ENCODE data around the gene GLMP. TPM values are rescaled to one million over a fixed set of nuclear protein-coding genes. Genes with fewer than 3 reads are reported as not detected.

GLMP gene, protein sequence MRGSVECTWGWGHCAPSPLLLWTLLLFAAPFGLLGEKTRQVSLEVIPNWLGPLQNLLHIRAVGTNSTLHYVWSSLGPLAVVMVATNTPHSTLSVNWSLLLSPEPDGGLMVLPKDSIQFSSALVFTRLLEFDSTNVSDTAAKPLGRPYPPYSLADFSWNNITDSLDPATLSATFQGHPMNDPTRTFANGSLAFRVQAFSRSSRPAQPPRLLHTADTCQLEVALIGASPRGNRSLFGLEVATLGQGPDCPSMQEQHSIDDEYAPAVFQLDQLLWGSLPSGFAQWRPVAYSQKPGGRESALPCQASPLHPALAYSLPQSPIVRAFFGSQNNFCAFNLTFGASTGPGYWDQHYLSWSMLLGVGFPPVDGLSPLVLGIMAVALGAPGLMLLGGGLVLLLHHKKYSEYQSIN
- polyA plus RNA-seq (3.3 and 4.1 TPM in 2 replicates), polyA minus RNA-seq (1.9 and 2.0 TPM in 2 replicates)

DNA sequence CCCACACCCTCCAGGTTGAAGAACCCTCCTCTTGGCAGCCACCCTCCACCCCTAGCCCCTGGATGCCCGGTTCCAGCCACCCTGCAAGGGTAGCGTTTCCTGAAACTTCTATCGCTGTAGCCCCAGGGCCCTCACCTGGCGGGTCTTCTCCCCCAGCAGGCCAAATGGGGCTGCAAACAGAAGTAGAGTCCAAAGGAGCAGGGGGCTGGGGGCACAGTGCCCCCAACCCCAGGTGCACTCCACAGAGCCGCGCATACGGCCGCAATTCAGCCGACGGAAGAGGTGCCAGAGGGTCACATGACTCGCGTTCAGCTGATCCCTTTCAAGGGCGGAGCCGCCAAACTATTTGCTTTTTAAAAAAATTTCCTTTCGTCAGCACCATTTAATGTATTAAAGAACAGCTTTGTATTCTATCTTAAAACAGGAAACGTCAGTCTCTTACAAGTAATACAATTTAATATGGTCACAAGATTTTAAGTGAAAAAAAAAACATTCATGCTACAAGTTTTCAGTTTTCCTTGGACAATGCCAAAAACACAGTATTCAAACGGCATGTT lies at the start of gene GLMP:
GLMP (minus strand) TSS at position 289 of the 557 bp plus-strand sequence; CDS start at position 255, 34 bp downstream.
- H3K36me3 ChIP-seq (ENCODE audit: insufficient read depth, low read length) = no peaks in the 10 kb centered on the region
- H2AFZ ChIP-seq (ENCODE audit: low read depth, low read length) = no peak within 1 kb of the TSS
- H3K79me2 ChIP-seq (replicated peaks; ENCODE audit: insufficient read depth, low read length) = no peaks in the 10 kb centered on the region
- no peak within 1 kb of the TSS for H3K27ac ChIP-seq (ENCODE audit: low read length)
- H3K27me3 ChIP-seq (ENCODE audit: insufficient read depth, low read depth, low read length) = no peaks in the 10 kb centered on the region
- no peaks in the 10 kb centered on the region for H4K20me1 ChIP-seq (ENCODE audit: insufficient read depth)
- no peaks in the 10 kb centered on the region for H3K9me2 ChIP-seq (ENCODE audit: insufficient read depth, low read length)
- TF ChIP-seq, protein P1, sequence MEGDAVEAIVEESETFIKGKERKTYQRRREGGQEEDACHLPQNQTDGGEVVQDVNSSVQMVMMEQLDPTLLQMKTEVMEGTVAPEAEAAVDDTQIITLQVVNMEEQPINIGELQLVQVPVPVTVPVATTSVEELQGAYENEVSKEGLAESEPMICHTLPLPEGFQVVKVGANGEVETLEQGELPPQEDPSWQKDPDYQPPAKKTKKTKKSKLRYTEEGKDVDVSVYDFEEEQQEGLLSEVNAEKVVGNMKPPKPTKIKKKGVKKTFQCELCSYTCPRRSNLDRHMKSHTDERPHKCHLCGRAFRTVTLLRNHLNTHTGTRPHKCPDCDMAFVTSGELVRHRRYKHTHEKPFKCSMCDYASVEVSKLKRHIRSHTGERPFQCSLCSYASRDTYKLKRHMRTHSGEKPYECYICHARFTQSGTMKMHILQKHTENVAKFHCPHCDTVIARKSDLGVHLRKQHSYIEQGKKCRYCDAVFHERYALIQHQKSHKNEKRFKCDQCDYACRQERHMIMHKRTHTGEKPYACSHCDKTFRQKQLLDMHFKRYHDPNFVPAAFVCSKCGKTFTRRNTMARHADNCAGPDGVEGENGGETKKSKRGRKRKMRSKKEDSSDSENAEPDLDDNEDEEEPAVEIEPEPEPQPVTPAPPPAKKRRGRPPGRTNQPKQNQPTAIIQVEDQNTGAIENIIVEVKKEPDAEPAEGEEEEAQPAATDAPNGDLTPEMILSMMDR (IDR thresholded peaks at IDR 0.05; ENCODE audit: poor library complexity, severe bottlenecking) = no peak
- no peak for TF ChIP-seq MXI1 (conservative IDR thresholded peaks at IDR 0.05; ENCODE audit: poor library complexity, severe bottlenecking)
- no peak for TF ChIP-seq POLR2AphosphoS5 (IDR thresholded peaks at IDR 0.05)
- no peak for TF ChIP-seq EP300 (conservative IDR thresholded peaks at IDR 0.05; ENCODE audit: poor library complexity, severe bottlenecking)
- no peak for TF ChIP-seq EZH2 (IDR thresholded peaks at IDR 0.05; ENCODE audit: borderline replicate concordance, insufficient read depth, low read length, poor library complexity, severe bottlenecking)
- no peak for TF ChIP-seq SMC3 (conservative IDR thresholded peaks at IDR 0.05; ENCODE audit: poor library complexity)
- TF ChIP-seq TAF1 (IDR thresholded peaks at IDR 0.05; ENCODE audit: low read depth) = no peak
- TF ChIP-seq RAD21 (conservative IDR thresholded peaks at IDR 0.05) = no peak
- TF ChIP-seq, protein P2, sequence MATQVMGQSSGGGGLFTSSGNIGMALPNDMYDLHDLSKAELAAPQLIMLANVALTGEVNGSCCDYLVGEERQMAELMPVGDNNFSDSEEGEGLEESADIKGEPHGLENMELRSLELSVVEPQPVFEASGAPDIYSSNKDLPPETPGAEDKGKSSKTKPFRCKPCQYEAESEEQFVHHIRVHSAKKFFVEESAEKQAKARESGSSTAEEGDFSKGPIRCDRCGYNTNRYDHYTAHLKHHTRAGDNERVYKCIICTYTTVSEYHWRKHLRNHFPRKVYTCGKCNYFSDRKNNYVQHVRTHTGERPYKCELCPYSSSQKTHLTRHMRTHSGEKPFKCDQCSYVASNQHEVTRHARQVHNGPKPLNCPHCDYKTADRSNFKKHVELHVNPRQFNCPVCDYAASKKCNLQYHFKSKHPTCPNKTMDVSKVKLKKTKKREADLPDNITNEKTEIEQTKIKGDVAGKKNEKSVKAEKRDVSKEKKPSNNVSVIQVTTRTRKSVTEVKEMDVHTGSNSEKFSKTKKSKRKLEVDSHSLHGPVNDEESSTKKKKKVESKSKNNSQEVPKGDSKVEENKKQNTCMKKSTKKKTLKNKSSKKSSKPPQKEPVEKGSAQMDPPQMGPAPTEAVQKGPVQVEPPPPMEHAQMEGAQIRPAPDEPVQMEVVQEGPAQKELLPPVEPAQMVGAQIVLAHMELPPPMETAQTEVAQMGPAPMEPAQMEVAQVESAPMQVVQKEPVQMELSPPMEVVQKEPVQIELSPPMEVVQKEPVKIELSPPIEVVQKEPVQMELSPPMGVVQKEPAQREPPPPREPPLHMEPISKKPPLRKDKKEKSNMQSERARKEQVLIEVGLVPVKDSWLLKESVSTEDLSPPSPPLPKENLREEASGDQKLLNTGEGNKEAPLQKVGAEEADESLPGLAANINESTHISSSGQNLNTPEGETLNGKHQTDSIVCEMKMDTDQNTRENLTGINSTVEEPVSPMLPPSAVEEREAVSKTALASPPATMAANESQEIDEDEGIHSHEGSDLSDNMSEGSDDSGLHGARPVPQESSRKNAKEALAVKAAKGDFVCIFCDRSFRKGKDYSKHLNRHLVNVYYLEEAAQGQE (IDR thresholded peaks at IDR 0.05; ENCODE audit: borderline replicate concordance) = no peak
- H3K4me3 ChIP-seq (ENCODE audit: low read length) = peak within 1 kb of the TSS; percentile 53
- H3K4me2 ChIP-seq (ENCODE audit: low read length) = no peak within 1 kb of the TSS
- no peak within 1 kb of the TSS for H3K9ac ChIP-seq (ENCODE audit: low read length)
- H3F3A ChIP-seq (ENCODE audit: insufficient read depth, low read length, poor library complexity, severe bottlenecking) = no peaks in the 10 kb centered on the region
- no peaks in the 10 kb centered on the region for H3K9me3 ChIP-seq (ENCODE audit: low read length)

- no peak overlapping the region for H3K27ac ChIP-seq (ENCODE audit: low read length)
- no peak for TF ChIP-seq TAF1 (IDR thresholded peaks at IDR 0.05; ENCODE audit: low read depth)
- no peak for TF ChIP-seq EZH2 (IDR thresholded peaks at IDR 0.05; ENCODE audit: borderline replicate concordance, insufficient read depth, low read length, poor library complexity, severe bottlenecking)
- no peak for TF ChIP-seq MXI1 (conservative IDR thresholded peaks at IDR 0.05; ENCODE audit: poor library complexity, severe bottlenecking)
- TF ChIP-seq, protein P1 (IDR thresholded peaks at IDR 0.05; ENCODE audit: poor library complexity, severe bottlenecking) = no peak
- no peak for TF ChIP-seq EP300 (conservative IDR thresholded peaks at IDR 0.05; ENCODE audit: poor library complexity, severe bottlenecking)
- no peak for TF ChIP-seq POLR2AphosphoS5 (IDR thresholded peaks at IDR 0.05)
- H2AFZ ChIP-seq (ENCODE audit: low read depth, low read length) = no peak overlapping the region
- H4K20me1 ChIP-seq (ENCODE audit: insufficient read depth) = no peaks in the 10 kb centered on the region
- no peaks in the 10 kb centered on the region for H3F3A ChIP-seq (ENCODE audit: insufficient read depth, low read length, poor library complexity, severe bottlenecking)
- no peak overlapping the region for H3K4me2 ChIP-seq (ENCODE audit: low read length)
- no peaks in the 10 kb centered on the region for H3K9me3 ChIP-seq (ENCODE audit: low read length)
- H3K79me2 ChIP-seq (replicated peaks; ENCODE audit: insufficient read depth, low read length) = no peaks in the 10 kb centered on the region
- no peaks in the 10 kb centered on the region for H3K36me3 ChIP-seq (ENCODE audit: insufficient read depth, low read length)
- no peaks in the 10 kb centered on the region for H3K9me2 ChIP-seq (ENCODE audit: insufficient read depth, low read length)
- H3K27me3 ChIP-seq (ENCODE audit: insufficient read depth, low read depth, low read length) = no peaks in the 10 kb centered on the region
- no peak overlapping the region for H3K9ac ChIP-seq (ENCODE audit: low read length)
- H3K4me3 ChIP-seq (ENCODE audit: low read length) = no peak overlapping the region
Measured at GRCh38 chr1:156344409-156344808, 48.9 kb upstream of the GLMP start.
